ENCODE measurements around the gene ARHGAP42. TPM values are rescaled to one million over a fixed set of nuclear protein-coding genes. Genes with fewer than 3 reads are reported as not detected.

ARHGAP42 gene
- total RNA-seq, 3 donors from 2014 or later: 14.6 to 26.7 (median 26.2) TPM

- TF ChIP-seq, protein P1, sequence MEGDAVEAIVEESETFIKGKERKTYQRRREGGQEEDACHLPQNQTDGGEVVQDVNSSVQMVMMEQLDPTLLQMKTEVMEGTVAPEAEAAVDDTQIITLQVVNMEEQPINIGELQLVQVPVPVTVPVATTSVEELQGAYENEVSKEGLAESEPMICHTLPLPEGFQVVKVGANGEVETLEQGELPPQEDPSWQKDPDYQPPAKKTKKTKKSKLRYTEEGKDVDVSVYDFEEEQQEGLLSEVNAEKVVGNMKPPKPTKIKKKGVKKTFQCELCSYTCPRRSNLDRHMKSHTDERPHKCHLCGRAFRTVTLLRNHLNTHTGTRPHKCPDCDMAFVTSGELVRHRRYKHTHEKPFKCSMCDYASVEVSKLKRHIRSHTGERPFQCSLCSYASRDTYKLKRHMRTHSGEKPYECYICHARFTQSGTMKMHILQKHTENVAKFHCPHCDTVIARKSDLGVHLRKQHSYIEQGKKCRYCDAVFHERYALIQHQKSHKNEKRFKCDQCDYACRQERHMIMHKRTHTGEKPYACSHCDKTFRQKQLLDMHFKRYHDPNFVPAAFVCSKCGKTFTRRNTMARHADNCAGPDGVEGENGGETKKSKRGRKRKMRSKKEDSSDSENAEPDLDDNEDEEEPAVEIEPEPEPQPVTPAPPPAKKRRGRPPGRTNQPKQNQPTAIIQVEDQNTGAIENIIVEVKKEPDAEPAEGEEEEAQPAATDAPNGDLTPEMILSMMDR (IDR thresholded peaks at IDR 0.05): no peak
- TF ChIP-seq POLR2AphosphoS5 (IDR thresholded peaks at IDR 0.05) (no peak), POLR2A (IDR thresholded peaks at IDR 0.05) (no peak)
- no peak for DNase-seq (ENCODE audit: low spot score in 2 of 2)
- intact Hi-C loops (cut with DNase I; ENCODE audit: low total_unique reads): no loop called here
Measured at GRCh38 chr11:100789500-100789899, 102.4 kb downstream of the ARHGAP42 start.

DNA sequence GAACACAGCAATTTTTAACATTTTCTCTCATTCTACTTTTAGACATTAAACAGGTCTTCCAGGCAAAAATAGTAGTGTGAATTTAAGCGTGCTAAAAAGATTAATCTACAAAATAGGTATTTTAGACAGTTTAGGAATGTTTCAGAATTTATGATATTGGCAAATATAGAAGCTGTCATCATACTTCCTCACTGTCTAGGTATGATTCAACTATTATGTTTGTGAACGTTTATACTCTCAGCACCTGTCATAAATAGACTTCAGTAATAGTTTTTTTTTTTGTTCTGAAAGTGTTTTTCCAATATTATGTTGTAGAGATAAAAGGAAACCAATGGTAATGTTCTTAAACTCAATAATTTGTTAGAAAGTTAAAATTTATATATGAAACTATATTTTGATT is 103.0 kb downstream of the ARHGAP42 start:
- Histone ChIP-seq H3K36me3 (no peaks in the 10 kb centered on the region), H3K4me3 (no peak overlapping the region), H3K9me3 (no peaks in the 10 kb centered on the region), H3K27me3 (no peaks in the 10 kb centered on the region), H3K27ac (no peak overlapping the region), H3K4me1 (no peaks in the 10 kb centered on the region)
- no peak for DNase-seq (ENCODE audit: low spot score in 2 of 2)
- intact Hi-C loops (cut with DNase I; ENCODE audit: low total_unique reads): no loop called here
- no peak for TF ChIP-seq POLR2A (IDR thresholded peaks at IDR 0.05)
- TF ChIP-seq, protein P1 (IDR thresholded peaks at IDR 0.05): no peak

More at GRCh38 chr11:100789500-100789899, 102.4 kb downstream of the ARHGAP42 start:
- Histone ChIP-seq H3K27ac (no peak overlapping the region), H3K9me3 (no peaks in the 10 kb centered on the region), H3K4me3 (no peak overlapping the region), H3K4me1 (no peaks in the 10 kb centered on the region), H3K27me3 (no peaks in the 10 kb centered on the region), H3K36me3 (no peaks in the 10 kb centered on the region)

DNA sequence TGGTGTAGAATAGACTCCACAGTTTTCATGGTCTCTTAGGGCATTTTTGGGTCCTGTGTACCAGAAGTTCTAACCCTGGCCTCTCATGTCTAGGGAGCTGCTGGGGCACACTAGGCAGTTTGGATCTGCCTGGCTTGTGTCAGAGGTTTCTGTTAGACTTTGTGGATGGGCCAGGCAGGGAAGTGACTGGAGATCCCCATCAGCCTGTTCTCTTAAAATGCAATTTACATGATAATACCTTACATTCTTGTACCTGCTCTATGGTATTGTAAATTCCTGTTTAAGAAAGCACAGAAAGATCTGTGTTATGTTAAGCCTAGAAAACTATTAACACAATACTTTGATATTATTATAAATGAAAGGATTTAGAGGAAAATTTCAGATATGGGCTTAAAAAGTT is 104.0 kb downstream of the ARHGAP42 start:
- DNase-seq (ENCODE audit: low spot score in 2 of 2): no peak
- H3K27ac ChIP-seq: no peak overlapping the region
- H3K27me3 ChIP-seq: no peaks in the 10 kb centered on the region
- intact Hi-C loops (cut with DNase I; ENCODE audit: low total_unique reads): no loop called here
- H3K9me3 ChIP-seq: no peaks in the 10 kb centered on the region
- no peaks in the 10 kb centered on the region for H3K4me1 ChIP-seq
- H3K36me3 ChIP-seq: no peaks in the 10 kb centered on the region
- H3K4me3 ChIP-seq: no peak overlapping the region
- TF ChIP-seq POLR2AphosphoS5 (IDR thresholded peaks at IDR 0.05) (no peak), POLR2A (IDR thresholded peaks at IDR 0.05) (no peak)
- TF ChIP-seq, protein P1 (IDR thresholded peaks at IDR 0.05): no peak

DNA sequence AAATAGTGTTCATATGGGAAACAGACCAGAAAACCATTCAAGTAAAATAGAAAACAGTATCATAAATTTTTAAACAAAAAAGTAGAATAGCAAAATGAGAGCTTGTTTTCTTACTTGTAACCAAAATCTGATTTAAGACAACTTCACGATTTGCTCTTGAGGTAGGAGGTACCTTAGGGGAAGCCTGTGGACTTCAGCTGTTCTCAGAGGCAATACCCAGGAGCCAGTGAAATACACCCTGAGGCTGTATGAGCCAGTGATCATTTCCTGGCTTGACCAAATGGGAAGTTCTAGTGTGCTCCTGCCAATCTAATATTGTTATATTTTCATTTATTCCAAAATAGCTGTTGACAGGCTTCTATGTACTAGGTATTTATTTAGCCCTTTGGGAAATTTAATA is 104.8 kb downstream of the ARHGAP42 start:
- no peak for TF ChIP-seq POLR2AphosphoS5 (IDR thresholded peaks at IDR 0.05)
- H3K27ac ChIP-seq: no peak overlapping the region
- no peaks in the 10 kb centered on the region for H3K36me3 ChIP-seq
- H3K4me1 ChIP-seq: no peaks in the 10 kb centered on the region
- no peaks in the 10 kb centered on the region for H3K27me3 ChIP-seq
- intact Hi-C loops (cut with DNase I; ENCODE audit: low total_unique reads): no loop called here
- no peak overlapping the region for H3K4me3 ChIP-seq
- H3K9me3 ChIP-seq: no peaks in the 10 kb centered on the region
- DNase-seq (ENCODE audit: low spot score in 2 of 2): no peak

- intact Hi-C loops (cut with DNase I; ENCODE audit: low total_unique reads): no loop called here
- TF ChIP-seq POLR2AphosphoS5 (IDR thresholded peaks at IDR 0.05) (no peak), POLR2A (IDR thresholded peaks at IDR 0.05) (no peak)
- TF ChIP-seq, protein P1 (IDR thresholded peaks at IDR 0.05): no peak
Measured at GRCh38 chr11:100793525-100793924, 106.4 kb downstream of the ARHGAP42 start.

DNA sequence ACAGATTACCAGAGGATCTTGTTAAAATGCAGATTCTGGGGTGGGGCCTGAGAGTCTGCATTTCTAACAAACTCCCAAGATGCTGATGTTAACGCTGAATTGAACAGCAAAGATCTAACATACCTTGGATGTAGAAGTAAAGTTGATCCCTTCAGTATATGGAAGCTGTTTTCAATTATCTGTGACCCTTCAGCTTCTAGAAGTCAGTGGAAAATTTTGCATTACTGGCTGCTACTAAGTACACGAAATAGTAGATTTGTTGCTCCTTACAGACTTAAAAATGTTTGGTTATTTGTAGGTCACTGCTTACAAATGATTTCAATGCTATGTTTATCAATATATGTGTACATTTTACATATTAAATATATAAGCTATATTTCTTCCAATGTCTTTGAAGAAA is 107.4 kb downstream of the ARHGAP42 start:
- TF ChIP-seq, protein P1 (IDR thresholded peaks at IDR 0.05): no peak
- TF ChIP-seq POLR2A (IDR thresholded peaks at IDR 0.05) (no peak), POLR2AphosphoS5 (IDR thresholded peaks at IDR 0.05) (no peak)
- intact Hi-C loops (cut with DNase I; ENCODE audit: low total_unique reads): no loop called here
- Histone ChIP-seq H3K9me3 (no peaks in the 10 kb centered on the region), H3K4me3 (no peak overlapping the region), H3K27ac (no peak overlapping the region), H3K27me3 (no peaks in the 10 kb centered on the region), H3K4me1 (no peaks in the 10 kb centered on the region), H3K36me3 (no peaks in the 10 kb centered on the region)
- no peak for DNase-seq (ENCODE audit: low spot score in 2 of 2)

More at GRCh38 chr11:100793525-100793924, 106.4 kb downstream of the ARHGAP42 start:
- Histone ChIP-seq H3K27ac (no peak overlapping the region), H3K4me3 (no peak overlapping the region), H3K36me3 (no peaks in the 10 kb centered on the region), H3K4me1 (no peaks in the 10 kb centered on the region), H3K27me3 (no peaks in the 10 kb centered on the region), H3K9me3 (no peaks in the 10 kb centered on the region)
- DNase-seq (ENCODE audit: low spot score in 2 of 2): no peak
